Measurements from ENCODE around the gene GRK5.

DNA sequence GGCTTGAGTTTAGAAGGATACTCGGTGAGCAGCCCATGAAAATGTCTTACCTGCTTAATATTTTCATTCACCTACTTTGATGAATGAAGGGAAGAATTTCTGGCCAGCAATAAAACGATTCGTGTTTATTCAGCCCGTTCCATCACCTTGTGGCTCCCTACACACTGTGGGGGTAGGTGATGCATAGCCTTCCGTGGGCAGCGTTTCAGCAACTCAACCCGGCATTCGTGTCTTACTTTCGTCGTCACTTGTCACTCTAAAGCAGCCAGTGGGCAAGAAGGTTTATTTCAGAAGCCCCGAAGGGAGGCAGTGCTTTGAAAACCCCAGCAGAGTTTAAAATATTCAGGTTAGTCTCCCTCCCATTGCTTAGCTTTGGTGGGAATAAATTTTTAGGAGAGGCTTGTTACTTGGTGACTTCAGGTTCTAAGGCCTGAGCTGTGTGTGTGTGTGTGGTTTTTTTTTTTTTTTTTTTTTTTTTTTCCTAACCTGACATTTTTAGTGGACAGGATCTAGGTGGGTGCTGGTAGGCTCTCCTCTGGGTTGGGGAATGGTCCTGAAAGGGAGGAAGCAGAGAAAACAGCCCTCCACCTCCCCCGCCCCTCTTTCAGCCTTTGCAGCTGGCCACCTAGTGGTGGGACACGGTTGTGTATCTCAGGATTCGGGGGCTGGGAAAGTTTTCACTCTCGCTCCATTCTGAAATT lies 1.8 kb downstream of the GRK5 start:
- TF ChIP-seq TAF1 (IDR thresholded peaks at IDR 0.05; ENCODE audit: low read depth) (no peak), CTCF (IDR thresholded peaks at IDR 0.05; ENCODE audit: poor library complexity, severe bottlenecking) (peak; percentile 78), SMC3 (conservative IDR thresholded peaks at IDR 0.05; ENCODE audit: poor library complexity) (peak; percentile 62), REST (IDR thresholded peaks at IDR 0.05; ENCODE audit: borderline replicate concordance) (no peak), EZH2 (IDR thresholded peaks at IDR 0.05; ENCODE audit: borderline replicate concordance, insufficient read depth, low read length, poor library complexity, severe bottlenecking) (no peak), POLR2AphosphoS5 (IDR thresholded peaks at IDR 0.05) (no peak), EP300 (conservative IDR thresholded peaks at IDR 0.05; ENCODE audit: poor library complexity, severe bottlenecking) (no peak), MXI1 (conservative IDR thresholded peaks at IDR 0.05; ENCODE audit: poor library complexity, severe bottlenecking) (no peak), RAD21 (conservative IDR thresholded peaks at IDR 0.05) (peak; percentile 47)
